CD4-positive, alpha-beta T cell treated with Interleukin-4 for 4 hours (primary cell): ENCODE results near the gene SPG7.
A peak's percentile ranks its signal among the peaks of the same experiment; 100 is the strongest.
"Not testable (repeated sequence)": the region's sequence is repeated elsewhere in the genome, so short reads cannot be mapped to it uniquely, and the experiment has no call there.

Experiments used
- DNase-seq: peaks from one replicate; pipeline ENCODE4 v3.0.0-alpha.2; 2020

SPG7 gene

DNA sequence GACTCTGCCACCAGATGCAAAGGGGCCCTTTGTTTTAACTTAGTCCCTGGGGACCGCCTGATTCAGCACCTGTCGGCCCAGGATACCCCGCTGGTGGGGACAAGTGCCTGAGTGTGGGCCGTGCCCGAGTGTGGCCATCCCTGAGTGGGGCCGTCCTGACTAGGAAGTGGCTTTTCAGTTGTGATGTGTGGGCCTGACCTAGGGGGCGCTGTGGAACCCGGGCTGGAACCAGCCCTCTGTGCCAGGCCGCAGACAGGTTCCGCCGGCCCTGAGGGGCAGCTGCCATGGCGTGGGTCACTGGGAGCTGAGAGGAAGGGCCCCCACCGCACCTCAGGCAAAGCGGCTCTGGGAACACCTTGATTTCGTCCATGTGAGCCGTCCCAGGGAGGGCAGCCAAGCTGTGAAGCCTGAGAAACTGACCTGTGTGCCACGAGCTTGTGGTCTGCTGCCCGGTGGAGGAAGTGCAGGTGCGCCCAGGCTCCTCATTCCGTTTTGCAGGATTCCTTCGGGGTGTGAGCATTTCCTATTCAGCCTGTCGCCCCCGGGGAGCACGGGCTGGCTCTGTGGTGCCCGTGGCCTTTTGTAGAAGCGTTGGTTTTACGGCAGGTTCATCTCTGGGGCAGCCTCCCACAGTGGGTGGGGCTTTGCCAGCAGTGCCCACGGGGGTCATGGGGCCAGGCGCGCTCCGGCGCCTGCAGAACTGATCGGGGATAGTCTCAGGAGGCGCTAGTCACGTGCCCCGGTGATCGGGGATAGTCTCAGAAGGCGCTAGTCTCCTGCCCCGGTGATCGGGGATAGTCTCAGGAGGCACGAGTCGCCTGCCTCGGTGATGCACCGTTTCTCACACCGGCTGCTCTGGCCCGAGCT is 57.5 kb downstream of the SPG7 start:
- DNase-seq: peak; percentile 38

DNA sequence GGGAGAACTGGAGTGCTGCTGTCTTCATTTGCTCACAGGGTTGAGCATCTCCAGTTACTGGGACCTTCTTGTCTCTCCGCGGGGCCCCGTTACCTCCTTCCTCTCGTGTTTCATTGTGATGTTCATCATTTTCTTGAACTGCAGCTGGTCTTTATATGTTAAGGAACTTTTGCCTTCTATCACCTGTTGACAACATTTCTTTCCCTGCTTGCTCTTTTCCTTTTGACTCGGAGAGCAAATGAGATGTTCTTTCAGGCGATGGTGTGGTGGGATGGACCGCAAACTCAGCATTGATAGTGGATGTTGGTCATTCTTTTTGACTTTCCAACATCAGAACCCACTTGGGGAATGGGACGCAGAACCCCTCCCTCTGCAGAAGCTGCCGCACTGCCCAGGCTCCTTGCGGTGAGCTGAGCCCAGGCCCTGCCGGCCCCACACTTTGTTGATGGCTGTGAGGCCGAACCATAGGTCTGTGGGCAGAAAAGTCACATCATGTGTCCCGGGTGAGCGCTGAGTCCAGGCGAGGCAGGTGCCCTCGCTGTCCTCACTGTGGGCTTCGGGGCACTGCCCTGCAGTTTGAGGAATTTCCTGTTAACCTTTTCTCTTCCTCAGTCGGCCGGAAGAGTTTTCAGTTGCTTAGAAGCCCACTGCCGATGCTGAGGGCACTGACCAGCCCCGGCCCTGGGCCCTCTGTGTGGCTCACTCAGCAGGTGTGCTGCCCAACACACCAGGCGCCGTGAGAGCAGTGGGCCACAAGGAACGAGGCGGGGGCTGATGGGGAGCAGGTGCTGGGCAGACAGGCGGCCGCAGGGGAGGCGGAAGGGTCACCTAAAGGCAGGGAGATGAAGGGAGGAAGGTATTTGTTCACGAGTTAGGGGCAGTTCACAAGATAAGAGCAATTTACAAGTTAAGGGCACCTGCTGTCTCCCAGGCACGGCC is 59.7 kb downstream of the SPG7 start:
- DNase-seq: no peak

DNA sequence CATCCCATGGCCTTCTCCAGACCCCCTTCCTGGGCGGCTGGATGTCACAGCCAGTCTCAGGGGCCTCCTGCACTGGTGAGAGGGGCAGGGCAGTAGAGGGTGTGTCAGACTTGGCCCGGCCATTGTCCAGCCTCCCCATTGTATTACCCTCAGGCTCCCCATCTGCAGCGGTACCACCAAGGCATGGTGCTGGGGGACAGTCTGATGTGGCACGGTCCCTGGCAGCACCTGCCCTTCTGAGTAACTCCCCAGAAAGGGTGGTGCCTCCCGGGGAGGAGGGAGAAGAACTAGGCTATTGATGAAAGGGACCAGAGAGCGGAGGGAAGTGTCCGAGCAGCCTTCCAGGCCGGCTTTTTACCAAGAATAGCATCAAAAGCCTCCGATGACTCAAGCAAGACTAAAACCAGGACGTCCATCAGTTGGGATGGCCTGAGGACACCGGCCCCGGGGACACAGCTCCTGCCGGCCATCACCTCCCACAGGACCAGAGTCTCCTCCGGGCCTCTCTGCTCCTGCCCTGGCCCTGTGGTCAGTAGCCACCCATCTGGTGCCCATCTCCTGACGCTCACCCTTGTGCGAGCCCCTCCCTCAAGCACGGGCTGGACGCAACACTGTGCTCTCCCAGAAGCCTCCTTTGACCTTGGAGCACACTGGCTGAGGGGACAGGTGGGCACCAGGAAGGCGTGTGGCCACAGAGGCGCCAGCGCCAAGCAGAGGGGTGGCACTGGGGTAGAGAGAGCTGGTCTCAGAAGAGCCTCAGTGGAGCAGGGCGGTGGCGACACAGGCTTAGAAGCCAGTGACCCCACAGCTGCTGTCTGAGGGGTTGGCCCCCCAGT is 61.5 kb downstream of the SPG7 start:
- no peak for DNase-seq

DNA sequence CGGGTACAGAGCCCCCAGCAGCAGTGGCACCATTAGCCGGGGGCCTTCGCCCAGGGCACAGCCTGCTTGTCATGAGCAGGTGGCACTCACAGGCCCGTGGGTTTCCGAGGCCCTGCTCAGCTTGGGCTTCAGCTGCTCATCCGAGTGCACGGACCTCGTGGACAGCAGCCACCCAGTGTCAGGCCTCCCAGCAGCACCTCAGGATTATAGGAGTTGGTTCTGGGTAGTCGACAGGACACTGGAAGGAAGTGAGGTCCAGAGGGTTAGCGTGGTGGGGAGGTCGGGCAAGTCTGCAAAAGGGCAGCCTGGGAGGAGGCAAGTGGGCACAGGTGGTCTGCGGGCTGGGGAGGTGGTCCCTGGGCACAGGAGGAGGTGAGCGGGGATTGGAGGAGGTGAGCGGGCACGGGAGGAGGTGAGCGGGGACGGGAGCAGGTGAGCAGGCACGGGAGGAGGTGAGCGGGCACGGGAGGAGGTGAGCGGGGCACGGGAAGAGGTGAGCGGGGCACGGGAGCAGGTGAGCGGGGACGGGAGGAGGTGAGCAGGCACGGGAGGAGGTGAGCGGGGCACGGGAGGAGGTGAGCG is 62.2 kb downstream of the SPG7 start:
- no peak for DNase-seq

DNA sequence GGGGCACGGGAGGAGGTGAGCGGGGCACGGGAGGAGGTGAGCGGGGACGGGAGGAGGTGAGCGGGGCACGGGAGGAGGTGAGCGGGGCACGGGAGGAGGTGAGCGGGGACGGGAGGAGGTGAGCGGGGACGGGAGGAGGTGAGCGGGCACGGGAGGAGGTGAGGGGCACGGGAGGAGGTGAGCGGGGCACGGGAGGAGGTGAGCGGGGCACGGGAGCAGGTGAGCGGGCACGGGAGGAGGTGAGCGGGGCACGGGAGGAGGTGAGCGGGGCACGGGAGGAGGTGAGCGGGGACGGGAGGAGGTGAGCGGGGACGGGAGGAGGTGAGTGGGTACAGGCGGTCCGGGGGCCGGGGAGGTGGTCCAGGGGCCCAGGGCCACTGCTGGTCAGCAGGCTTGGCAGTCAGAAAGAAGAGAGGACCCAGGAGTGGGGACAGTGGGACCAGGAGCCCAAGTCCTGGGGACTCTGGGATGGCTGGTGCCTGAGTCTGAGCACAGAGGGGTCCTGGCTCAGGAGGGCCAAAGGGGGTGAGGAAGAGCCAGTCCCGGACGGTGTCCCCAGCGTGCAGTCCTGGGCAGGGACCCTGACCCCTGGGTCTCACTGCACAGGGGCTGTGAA is 62.9 kb downstream of the SPG7 start:
- not testable (repeated sequence) for DNase-seq

DNA sequence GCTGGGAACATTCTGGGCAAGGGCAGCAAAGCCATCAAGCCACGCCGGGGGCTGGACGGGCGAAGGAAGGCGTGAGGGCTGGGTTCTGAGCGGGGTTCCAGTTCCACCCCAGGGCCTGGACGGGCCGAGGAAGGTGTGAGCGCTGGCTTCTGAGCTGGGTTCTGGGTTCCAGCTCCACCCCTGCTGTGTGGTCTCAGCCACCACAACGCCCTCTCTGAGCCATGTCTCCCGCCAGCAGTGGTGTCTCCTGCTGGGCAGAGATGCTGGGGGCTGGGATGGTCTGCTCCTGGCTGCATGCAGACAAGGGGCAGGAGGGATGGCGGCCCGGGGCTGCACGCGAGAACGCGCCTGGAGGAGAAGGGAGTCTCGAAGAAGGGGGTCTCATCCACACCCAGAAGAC is 63.4 kb downstream of the SPG7 start:
- no peak for DNase-seq

DNA sequence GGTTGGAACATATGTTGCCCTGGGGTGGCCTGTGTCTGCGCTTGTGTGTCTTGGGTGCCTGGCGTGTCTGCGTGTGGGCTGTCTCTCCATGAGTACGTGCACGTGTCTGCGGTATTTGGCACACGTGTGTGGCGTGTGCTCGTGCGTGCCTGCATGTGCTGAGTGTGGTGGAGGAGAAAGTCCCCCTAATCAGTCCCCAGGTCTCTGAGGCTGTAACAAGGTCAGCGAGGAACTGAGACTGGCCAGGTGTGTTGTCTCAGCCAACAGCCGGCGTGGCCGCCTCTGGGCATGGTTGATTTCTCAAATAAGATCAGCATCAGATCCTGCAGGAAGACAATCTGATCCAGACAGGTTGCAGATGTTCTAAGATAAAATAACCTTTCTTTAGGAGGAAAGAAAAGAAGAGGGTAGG is 63.9 kb downstream of the SPG7 start:
- no peak for DNase-seq

DNA sequence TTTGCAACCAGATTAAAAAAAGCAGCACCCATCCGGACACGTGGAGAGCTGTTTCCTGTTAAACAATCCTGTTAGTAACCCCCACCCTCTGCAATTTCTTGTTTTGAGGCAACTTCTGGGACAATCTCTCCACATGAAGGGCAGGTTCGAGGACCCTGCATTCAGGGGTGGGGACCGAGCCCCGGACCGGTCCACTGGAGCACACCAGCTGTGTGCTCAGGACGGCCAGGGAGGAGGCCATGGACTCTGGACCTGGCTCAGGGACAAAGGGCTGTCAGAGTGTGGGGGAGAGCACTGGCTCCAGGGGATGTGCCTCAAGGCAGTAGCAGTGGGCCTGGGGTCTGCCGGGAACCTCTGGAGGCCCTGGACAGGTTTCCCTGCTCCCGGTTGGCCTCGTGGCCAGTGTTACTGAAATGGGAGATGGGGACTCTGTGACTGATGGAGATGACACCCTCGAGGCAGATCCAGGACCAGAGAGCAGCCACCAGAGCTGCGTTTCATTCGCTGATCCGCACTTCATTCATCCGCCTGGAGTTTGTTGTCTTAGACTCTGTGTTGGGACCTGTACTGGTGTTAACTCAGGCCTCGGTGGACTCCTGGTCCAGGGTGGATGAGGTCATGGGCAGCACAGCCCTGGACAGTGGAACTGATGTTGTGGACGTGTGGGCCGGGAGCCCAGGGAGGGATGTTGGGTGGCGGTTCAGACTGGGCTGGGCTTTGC is 64.4 kb downstream of the SPG7 start:
- DNase-seq: no peak

DNA sequence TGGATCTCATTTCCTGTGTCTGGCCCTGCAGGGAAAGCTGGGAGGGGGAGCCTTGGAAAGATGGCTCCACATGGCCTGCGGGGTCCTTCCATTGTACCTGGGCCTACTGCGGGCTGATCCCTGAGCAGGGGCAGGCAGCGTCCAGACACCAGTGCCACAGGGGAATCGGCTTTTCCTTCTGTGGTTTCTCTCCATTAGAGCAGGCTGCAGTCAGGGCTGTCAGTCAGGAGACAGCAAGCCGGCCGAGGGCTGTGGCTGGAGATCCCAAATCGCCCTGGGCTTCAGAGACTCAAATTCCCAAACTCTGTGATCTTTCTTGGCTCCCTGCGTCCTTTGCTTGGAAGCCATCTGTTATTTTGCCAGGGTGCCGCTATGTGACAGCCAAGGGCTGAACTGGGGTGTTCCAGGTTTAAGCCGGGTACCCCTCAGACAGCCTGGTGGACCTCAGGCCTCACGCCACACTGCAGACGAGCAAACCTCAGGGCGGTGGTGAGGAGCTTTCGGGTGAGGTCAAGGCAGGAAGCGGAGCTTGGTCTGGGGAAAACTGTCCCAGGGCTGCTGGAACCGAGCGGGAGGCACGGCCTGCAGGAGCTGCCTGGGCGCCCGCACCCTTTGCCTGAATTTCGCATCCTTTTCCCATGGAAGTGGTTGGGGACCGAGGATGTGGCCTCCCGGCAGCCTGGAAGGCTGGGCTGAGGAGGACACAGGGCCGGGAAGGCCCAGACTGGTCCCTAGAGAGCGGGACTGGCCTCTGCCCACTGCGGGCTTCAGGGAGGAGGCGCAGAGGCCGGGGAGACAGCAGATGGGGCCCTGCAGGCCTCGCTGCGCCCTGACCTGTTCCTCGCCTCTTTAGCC is 65.8 kb downstream of the SPG7 start:
- no peak for DNase-seq

DNA sequence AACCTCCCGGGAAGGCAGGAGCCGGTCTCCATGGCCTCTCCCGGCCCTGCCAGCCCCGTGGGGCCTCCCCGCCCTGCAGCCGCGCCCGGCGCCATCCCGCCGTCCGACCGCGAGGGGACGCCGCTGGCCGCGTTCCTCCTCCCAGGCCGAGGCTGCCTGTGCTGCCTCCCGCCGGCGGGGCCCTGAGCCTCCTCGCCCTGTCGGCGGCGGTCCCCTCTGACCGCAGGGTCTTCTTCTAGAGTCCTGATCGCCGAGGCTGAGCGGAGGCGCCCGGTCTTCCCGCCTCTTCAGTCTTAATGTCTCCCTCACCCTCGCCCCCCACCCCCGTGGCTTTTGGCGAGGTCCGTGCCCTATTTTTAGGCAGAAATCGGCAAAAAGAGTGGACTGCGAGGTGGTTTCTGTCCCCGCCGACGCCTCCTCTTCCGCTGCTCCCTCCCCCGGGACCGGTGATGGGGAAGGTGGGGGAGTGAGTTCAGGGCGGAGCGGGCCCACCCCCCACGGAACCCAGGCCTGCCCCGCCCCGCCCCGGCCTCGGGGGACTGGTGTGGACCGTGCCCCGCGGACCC is 66.6 kb downstream of the SPG7 start:
- DNase-seq: peak; percentile 31

DNA sequence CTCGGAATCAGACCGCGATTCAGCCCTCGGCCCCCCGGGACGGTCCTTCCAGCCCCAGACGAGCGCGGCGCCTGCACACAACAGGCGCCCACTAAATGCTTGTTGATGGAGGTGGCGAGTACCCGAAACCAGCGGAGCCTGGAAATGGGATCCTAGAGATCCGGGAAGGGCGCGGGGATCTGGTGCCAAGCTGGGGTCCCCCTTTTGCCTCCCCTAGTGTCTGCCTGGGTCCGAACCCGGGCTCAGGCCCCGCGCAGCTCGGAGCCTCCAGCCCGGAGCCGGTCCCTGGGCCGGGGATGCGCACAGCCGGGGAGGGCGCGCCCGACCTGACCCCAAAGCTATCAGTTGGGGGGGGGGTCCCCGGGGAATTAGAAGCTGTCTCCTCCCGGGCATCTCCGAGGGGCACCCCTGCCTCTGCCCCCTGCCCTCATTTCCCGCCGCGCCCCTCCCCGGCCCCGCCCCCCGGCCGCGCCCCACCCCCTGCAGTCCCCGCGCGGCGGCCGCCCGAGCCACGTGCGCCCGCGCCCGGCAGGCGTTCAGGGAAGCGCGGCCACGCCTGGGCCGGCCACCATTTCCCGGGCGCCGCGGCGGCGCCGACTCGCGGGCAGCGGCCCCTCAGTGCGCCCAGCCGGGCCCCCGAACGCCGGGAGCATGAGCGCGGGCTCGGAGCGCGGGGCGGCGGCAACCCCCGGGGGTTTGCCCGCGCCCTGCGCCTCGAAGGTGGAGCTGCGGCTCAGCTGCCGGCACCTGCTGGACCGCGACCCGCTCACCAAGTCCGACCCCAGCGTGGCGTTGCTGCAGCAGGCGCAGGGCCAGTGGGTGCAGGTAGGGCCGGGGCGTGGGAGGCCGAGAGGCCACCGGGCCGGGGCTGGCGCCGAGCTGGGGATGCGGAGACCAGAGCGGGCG is 67.3 kb downstream of the SPG7 start, which contains the start of gene CPNE7:
TSS of gene CPNE7 (plus strand) at position 512 of the 906 bp plus-strand sequence. CDS start at position 652, 140 bp downstream.
- DNase-seq: no peak

DNA sequence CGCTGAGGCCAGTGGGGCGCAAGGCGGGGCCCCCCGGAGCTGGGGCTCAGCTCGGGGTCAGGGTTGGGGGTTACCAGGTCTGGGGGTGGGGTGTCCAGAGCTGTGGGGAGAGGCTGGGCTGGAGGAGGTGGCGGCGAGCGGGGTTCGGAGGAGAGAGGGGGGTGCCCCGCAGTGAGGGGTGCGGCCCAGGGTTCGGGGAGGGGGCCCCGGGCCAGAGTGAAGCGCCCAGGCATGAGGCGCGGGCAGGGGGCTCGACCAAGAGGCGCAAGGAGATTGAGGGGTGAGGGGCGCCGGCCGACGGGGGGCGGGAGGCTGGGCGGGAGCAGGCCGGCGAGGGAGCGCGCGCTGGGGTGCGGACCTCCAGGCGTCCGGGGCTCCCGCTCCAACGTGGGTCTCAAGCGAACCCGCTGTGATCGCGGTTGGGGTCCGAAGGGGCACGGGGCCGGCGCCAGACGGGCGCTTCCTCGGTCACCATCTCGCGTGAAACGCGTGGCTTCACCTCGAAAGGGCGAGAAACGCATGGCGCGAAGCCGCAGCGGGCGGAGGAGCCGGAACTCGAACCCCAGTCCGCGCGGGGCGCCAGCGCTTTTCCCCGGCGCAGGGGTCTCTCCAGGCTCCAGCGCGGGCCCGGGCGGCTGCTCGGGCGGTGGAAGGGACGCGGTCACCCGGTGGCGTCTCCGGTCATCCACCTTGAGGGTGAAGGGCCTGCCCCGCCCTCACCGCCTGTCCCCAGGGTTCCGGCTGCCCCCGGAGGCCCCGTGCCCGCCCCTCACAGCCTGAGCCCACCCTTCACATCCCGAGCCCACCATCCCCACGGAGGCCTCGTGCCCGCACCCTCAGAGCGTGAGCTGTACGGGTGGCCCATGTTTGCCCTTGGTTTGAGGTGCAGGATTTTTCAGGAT is 68.2 kb downstream of the SPG7 start:
- no peak for DNase-seq

DNA sequence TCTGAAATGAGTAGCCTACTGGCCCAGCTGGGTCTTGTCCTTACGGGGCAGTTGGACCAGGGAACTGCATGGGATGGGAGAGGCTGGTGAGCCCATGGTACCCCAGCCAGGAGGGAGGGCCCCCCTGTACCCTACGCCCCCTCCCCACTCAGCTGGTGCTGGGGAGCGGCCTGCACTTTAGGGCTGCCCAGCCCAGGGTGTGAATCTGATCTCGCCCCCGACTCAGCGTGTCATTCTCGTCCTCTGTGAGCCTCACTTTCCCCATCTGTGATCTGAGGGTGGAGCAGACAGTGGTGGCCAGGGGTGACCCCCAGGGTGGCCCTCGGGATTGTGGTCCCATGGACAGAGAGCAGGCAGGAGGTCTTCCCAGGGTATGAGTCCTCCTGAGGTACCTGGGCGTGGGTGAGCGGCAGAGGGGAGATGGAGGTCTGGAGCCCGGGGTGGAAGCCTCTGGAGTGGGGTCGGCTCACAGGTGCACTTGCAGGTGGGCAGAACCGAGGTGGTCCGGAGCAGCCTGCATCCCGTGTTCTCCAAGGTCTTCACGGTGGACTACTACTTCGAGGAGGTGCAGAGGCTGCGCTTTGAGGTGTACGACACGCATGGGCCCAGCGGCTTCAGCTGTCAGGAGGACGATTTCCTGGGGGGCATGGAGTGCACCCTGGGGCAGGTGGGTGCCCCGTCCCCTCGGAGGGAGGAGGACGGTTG is 69.0 kb downstream of the SPG7 start:
- DNase-seq: no peak

DNA sequence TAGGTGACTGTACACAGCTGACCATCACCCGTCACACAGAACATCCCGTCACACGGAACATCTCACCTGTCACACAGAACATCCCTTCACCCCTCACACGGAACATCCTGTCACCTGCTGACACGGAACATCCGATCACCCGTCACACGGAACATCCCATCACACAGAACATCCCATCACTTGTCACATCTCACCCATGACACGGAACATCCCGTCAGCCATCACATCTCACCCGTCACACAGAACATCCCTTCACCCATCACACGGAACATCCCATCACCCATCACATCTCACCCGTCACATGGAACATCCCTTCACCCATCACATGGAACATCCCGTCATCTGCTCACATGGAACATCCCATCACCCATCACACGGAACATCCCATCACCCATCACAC is 71.1 kb downstream of the SPG7 start:
- DNase-seq: no peak

DNA sequence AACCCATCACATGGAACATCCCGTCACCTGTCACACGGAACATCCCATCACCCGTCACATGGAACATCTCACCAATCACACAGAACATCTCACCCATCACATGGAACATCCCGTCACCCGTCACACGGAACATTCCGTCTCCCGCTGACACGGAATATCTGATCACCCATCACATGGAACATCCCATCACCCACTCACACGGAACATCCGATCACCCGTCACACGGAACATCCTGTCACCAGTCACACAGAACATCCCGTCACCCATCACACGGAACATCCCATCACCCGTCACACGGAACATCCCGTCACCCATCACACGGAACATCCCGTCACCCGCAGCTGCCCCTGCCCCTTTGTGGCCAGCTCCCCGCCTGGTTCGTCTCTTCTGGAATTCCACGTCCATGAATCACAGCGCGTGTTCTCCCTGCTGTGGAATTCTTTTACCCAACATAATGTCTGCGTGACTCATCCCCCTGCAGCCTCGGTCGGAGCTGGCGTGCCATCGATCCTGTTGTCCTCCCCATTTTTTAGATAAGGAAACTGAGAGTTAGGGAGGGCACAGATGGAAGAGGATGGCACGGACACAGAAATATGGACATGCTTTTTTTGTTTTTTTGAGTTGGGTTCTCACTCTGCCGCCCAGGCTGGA is 73.0 kb downstream of the SPG7 start:
- no peak for DNase-seq

DNA sequence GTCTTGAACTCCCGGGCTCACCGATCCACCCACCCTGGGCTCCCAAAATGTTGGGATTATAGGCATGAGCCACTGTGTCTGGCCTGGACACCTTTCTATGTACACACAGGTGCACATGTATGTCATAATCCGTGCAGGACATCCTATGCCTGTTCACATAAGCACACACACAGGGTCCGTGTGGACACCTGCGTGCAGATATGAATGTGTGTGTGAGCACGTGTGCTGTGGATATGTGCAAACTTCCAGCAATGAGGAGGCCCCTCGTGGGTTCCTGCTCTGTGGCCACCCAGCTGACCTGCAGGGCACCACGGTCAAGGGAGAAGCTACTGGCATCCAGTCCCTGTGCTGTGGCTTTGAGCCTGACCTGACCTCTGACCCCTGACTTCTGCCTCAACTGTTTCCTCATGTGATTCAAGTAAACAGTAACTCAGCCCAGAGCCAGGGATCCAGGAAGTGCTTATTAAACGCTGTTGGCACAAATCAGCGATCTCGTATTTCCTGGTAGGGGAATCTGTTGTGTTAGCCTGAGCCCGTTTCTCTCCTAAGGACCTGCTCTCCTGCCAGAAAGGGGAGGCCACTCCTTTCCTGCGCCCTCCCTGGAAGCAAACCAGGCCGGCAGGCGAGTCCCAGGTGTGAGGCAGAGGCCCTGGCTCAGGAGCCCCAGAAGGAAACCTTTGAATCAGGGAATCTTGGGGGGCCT is 73.8 kb downstream of the SPG7 start:
- DNase-seq: no peak
